K562 (cell line): Measurements from ENCODE around the gene ZNF140. TPM values are rescaled to one million over a fixed set of nuclear protein-coding genes. Genes with fewer than 3 reads are reported as not detected.

Experiments used
- ARHGAP35 ChIP-seq: fragments of 450-650 bp; IDR thresholded peaks from 2 replicates; pipeline ENCODE4 v1.6.1; 2018; ENCODE audit not compliant: partially characterized antibody
- ATF6 ChIP-seq: sonication (generic); formaldehyde crosslinking; IDR thresholded peaks from 2 replicates; pipeline ENCODE4 v1.4.0; 2020; ENCODE audit warnings: mild to moderate bottlenecking, missing genetic modification reagents
- CBX8 ChIP-seq: fragments of 200-600 bp; sonication (generic); IDR thresholded peaks from 2 replicates; pipeline ENCODE4 v1.6.1; 2012; ENCODE audit warnings: borderline replicate concordance, mixed run types, low read depth, mild to moderate bottlenecking, moderate library complexity, mixed read lengths, low read length, control low read depth, inconsistent platforms; ENCODE audit not compliant: poor library complexity, severe bottlenecking; ENCODE audit errors: extremely low read depth
- CEBPZ ChIP-seq: fragments of 150-350 bp; IDR thresholded peaks from 2 replicates; pipeline ENCODE4 v1.6.1; 2014; ENCODE audit warnings: low read depth, mild to moderate bottlenecking, low read length, borderline replicate concordance
- DACH1 ChIP-seq: fragments of 450-650 bp; IDR thresholded peaks from 2 replicates; pipeline ENCODE4 v1.6.1; 2018; ENCODE audit not compliant: partially characterized antibody
- ELF1 ChIP-seq: fragments of 200-800 bp; sonication (Bioruptor generic); IDR thresholded peaks from 2 replicates; pipeline ENCODE4 v1.6.1; 2016; ENCODE audit warnings: missing genetic modification characterization, missing compliant biosample characterization
- GABPB2 ChIP-seq: fragments of 250-450 bp; sonication (Bioruptor Pico); conservative IDR thresholded peaks from 2 replicates; pipeline ENCODE4 v1.5.1; 2021; ENCODE audit warnings: mild to moderate bottlenecking
- HES1 ChIP-seq: fragments of 450-650 bp; IDR thresholded peaks from 2 replicates; pipeline ENCODE4 v1.6.1; 2016; ENCODE audit warnings: low read depth, mild to moderate bottlenecking, moderate library complexity
- MTF1 ChIP-seq: fragments of 250-450 bp; sonication (Bioruptor Pico); IDR thresholded peaks from 2 replicates; pipeline ENCODE4 v1.9.0; 2021; ENCODE audit warnings: moderate library complexity, mild to moderate bottlenecking, inconsistent platforms, borderline replicate concordance
- PRPF4 ChIP-seq: fragments of 200-400 bp; formaldehyde crosslinking; IDR thresholded peaks from one replicate; pipeline ENCODE4 v1.6.1; 2017; ENCODE audit warnings: low read length, low read depth, mild to moderate bottlenecking; ENCODE audit not compliant: insufficient read depth, poor library complexity, severe bottlenecking
- RBM25 ChIP-seq: fragments of 200-400 bp; formaldehyde crosslinking; IDR thresholded peaks from 2 replicates; pipeline ENCODE4 v1.6.1; 2018; ENCODE audit warnings: low read length, low read depth, moderate library complexity; ENCODE audit not compliant: severe bottlenecking
- TGIF2 ChIP-seq: sonication (generic); formaldehyde crosslinking; IDR thresholded peaks from 2 replicates; pipeline ENCODE4 v1.8.1; 2022; ENCODE audit warnings: mild to moderate bottlenecking, missing genetic modification reagents, moderate library complexity
- USF1 ChIP-seq: sonication (generic); formaldehyde crosslinking; IDR thresholded peaks from 2 replicates; pipeline ENCODE4 v1.9.0; 2022; ENCODE audit warnings: mild to moderate bottlenecking, missing genetic modification reagents
- ZC3H11A ChIP-seq: IDR thresholded peaks from 2 replicates; pipeline ENCODE4 v1.6.1; 2012; ENCODE audit warnings: low read depth, low read length, improper control_type of control experiment
- ZNF143 ChIP-seq: sonication (generic); formaldehyde crosslinking; IDR thresholded peaks from 2 replicates; pipeline ENCODE4 v1.9.0; 2022; ENCODE audit warnings: mild to moderate bottlenecking, missing genetic modification reagents
- polyA plus RNA-seq, 8 experiments: library from polyadenylated mRNA; depleted of rRNA in 4 of 8; stranded (reverse) in 5 of 8; unstranded in 3 of 8; fragments of >200 nt; fragmentation: Nextera tagmentation in 2 of 8; fragmentation: Illumina TruSeq in 1 of 8; extraction: Ambion mirVana in 2 of 8; extraction: Trizol in 1 of 8; gene quantifications; 2 replicates each; pipeline versions ENCODE4 v1.2.1 to v1.2.3, GENCODE V29; 2011 to 2014; ENCODE audit warnings: inconsistent platforms in 1 of 8, missing spikeins in 1 of 8
- total RNA-seq, 7 experiments: library from RNA; depleted of rRNA in 6 of 7; stranded (reverse); fragments of >200 nt in 6 of 7; fragmentation: Illumina TruSeq in 2 of 7; extraction: Trizol in 2 of 7; gene quantifications; 2 replicates each; pipeline versions ENCODE4 v1.2.1 to v1.2.3, GENCODE V29; 2011 to 2021; ENCODE audit warnings: low replicate concordance in 1 of 7
- TF ChIP-seq, protein P1 (sequence below): sonication (generic); formaldehyde crosslinking; IDR thresholded peaks from 2 replicates; pipeline ENCODE4 v1.8.0; 2023; ENCODE audit warnings: mild to moderate bottlenecking, missing genetic modification reagents

ZNF140 gene
- total and polyA plus RNA-seq, 9 of the 15 experiments (the other 6 are each of a cell fraction or from before 2014, with no cell fraction given): 1.6 to 10.9 (median 5.3) TPM

DNA sequence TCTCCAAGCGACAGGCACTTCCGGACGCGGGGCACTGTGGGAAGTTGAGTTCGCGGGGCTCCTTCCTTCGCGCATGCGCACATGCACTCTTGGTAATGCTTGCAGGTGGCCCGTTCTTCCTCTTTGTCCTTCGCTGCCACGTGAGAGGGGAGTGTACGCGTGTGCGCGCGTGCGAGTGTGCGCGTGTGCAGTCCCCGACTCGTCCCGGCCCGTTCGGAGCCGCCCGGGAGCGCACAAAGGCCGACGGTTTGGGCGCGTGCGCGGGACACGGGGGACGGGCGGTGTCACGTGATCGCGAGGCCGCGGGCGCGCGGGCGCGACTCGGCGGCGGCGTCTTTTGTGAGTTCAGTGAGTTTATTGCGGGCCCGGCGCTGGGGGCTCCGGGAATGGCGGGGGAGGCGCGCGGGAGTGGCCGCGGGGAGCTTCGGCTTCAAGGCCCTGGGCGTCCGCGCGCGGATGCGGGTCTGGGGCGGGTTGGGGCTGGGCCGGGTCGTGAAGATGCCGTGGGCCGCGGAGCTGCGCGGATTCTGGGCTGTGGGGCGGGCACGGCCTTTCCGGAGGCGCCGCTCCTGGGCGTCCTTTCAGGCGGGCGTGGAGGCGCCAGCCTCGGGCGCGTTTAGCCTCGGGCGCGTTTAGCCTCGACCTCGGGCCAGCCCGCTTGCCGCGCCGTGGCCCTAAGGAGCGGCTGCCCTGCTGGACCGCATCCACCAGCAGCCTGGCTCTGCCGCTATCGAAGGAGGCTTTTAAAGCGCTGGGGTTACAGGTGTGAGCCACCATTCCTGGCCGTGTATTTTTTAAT is 43.3 kb upstream of the ZNF140 start, which contains the start of gene ZNF84 (continued):
- TF ChIP-seq GABPB2 (CRISPR knock-in tag) (no peak), ARHGAP35 (no peak), ATF6 (CRISPR knock-in tag) (peak; percentile 33; the same call in 1 of the 2 replicates), ZNF143 (CRISPR knock-in tag) (peak; percentile 85), ELF1 (tag) (peak; percentile 84), MTF1 (CRISPR knock-in tag) (no peak), PRPF4 (no peak), RBM25 (peak; percentile 21), HES1 (peak; percentile 68; the same call in 1 of the 2 replicates), DACH1 (no peak), TGIF2 (CRISPR knock-in tag) (no peak), CBX8 (no peak), ZC3H11A (no peak), USF1 (peak; percentile 96), CEBPZ (no peak)
- TF ChIP-seq, protein P1, sequence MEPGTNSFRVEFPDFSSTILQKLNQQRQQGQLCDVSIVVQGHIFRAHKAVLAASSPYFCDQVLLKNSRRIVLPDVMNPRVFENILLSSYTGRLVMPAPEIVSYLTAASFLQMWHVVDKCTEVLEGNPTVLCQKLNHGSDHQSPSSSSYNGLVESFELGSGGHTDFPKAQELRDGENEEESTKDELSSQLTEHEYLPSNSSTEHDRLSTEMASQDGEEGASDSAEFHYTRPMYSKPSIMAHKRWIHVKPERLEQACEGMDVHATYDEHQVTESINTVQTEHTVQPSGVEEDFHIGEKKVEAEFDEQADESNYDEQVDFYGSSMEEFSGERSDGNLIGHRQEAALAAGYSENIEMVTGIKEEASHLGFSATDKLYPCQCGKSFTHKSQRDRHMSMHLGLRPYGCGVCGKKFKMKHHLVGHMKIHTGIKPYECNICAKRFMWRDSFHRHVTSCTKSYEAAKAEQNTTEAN (CRISPR knock-in tag): peak; percentile 80; the same call in 1 of the 2 replicates
